ENCODE data around the gene ANKRD27.
"Not testable (repeated sequence)": the region's sequence is repeated elsewhere in the genome, so short reads cannot be mapped to it uniquely, and the experiment has no call there.

Gene ANKRD27

DNA sequence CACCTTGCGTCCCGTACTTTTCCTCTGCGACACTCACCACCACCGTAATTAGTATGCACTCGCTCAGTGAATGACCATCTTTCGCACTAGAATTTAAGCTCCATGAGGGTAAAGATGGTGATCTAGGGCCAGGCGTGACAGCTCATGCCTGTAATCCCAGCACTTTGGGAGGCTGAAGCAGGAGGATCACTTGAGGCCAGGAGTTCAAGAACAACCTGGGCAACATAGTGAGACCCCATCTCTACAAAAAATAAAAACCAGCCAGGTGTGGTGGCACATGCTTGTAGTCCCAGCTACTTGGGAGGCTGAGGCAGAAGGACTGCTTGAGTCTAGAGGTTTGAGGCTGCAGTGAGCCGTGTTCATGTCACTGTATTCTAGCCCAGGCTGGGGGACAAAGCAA, 18.6 kb downstream of the ANKRD27 start:
- not testable (repeated sequence) for H3K36me3 ChIP-seq (ENCODE audit: control insufficient read depth, insufficient read depth, low read length)

DNA sequence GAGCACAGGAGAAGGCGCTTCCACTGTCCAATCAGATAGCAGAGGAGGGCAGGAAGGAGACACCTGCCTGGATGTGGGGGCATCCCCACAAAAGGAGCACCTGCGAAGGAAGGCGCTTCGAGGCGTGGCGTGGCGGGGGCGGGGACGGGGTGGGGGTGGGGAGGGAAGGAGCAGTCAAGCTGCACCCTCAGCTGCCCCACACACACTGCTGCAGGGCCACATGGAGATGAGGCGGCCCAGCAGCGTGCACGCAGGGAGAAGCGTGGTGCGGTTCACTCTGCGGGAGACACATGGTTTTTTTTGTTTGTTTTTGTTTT, 21.4 kb downstream of the ANKRD27 start:
- Histone ChIP-seq H3K36me3 (ENCODE audit: control insufficient read depth, insufficient read depth, low read length) (peaks cover 6% of the 10 kb centered on the region; the same call in 1 of the 2 replicates), H3K27ac (ENCODE audit: low read length) (no peak overlapping the region), H3K27me3 (ENCODE audit: control insufficient read depth, insufficient read depth, low read length) (no peaks in the 10 kb centered on the region), H3K4me3 (ENCODE audit: low read length) (no peak overlapping the region), H3K4me1 (ENCODE audit: control insufficient read depth, insufficient read depth, low read length) (no peaks in the 10 kb centered on the region), H3K9me3 (ENCODE audit: control insufficient read depth, insufficient read depth, low read length) (no peaks in the 10 kb centered on the region)
- DNase-seq (ENCODE audit: low read depth, low spot score) = no peak
- no CpG with 5 or more reads among the region's 15 CpGs for WGBS (ENCODE audit: insufficient coverage, insufficient read length)

More for the DNA sequence above, 18.6 kb downstream of the ANKRD27 start:
- not testable (repeated sequence) for H3K27ac ChIP-seq (ENCODE audit: low read length); DNase-seq (ENCODE audit: low read depth, low spot score); H3K4me1 ChIP-seq (ENCODE audit: control insufficient read depth, insufficient read depth, low read length); H3K9me3 ChIP-seq (ENCODE audit: control insufficient read depth, insufficient read depth, low read length); H3K27me3 ChIP-seq (ENCODE audit: control insufficient read depth, insufficient read depth, low read length); H3K4me3 ChIP-seq (ENCODE audit: low read length)
- no CpG with 5 or more reads among the region's 8 CpGs for WGBS (ENCODE audit: insufficient coverage, insufficient read length)

DNA sequence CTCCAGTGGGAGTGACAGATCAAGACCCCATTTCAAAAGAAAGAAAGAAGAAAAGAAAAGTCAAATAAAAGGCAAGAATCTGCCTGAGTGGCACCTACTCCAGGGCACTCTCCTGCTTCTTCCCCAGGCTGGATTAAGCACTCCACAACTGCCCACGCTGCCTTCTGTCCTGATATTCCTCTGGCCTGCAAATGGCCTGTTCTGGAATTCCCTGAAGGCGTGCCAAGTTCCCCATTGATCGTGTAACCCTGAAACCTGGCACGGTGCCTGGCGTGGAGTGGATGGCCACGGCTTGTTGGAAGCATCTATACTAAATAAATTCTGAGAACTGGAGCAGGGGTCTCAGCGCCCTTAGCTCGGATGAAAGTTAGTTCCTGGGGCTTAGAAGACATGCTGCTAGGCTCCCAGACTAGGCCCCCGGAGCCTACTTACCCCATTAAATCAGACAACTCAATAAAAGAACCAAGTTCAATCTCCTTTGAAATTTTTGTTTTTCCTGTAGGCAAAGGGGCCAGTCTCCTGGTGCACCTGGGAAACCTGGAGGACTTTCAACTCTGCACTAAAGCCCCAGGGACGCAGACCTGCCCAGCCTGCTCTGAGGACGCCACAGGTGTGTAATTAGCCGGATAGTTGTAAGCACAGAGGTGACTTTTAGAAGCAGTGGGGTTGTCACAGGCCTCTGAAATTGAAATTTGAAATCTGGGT, 21.9 kb downstream of the ANKRD27 start:
- H3K27ac ChIP-seq (ENCODE audit: low read length) = no peak overlapping the region
- H3K4me3 ChIP-seq (ENCODE audit: low read length) = no peak overlapping the region
- DNase-seq (ENCODE audit: low read depth, low spot score) = no peak
- H3K4me1 ChIP-seq (ENCODE audit: control insufficient read depth, insufficient read depth, low read length) = no peaks in the 10 kb centered on the region
- H3K9me3 ChIP-seq (ENCODE audit: control insufficient read depth, insufficient read depth, low read length) = no peaks in the 10 kb centered on the region
- WGBS (ENCODE audit: insufficient coverage, insufficient read length) = no CpG with 5 or more reads among the region's 12 CpGs
- H3K36me3 ChIP-seq (ENCODE audit: control insufficient read depth, insufficient read depth, low read length) = peaks cover 6% of the 10 kb centered on the region; the same call in 1 of the 2 replicates
- H3K27me3 ChIP-seq (ENCODE audit: control insufficient read depth, insufficient read depth, low read length) = no peaks in the 10 kb centered on the region

DNA sequence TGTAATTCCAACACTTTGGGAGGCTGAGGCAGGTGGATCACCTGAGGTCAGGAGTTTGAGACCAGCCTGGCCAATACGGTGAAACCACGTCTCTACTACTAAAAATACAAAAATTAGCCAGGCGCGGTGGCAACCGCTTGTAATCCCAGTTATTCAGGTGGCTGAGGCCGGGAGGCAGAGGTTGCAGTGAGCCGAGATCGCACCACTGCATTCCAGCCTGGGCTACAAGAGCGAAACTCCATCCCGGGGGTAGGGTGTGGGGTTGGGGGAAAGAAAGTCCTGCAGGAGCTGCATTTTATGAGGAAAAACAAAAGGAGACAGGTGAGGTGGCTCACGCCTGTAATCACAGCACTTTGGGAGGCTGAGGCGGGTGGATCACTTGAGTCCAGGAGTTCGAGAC, 22.6 kb downstream of the ANKRD27 start:
- not testable (repeated sequence) for H3K36me3 ChIP-seq (ENCODE audit: control insufficient read depth, insufficient read depth, low read length); H3K4me3 ChIP-seq (ENCODE audit: low read length); H3K27ac ChIP-seq (ENCODE audit: low read length); H3K27me3 ChIP-seq (ENCODE audit: control insufficient read depth, insufficient read depth, low read length); H3K9me3 ChIP-seq (ENCODE audit: control insufficient read depth, insufficient read depth, low read length); DNase-seq (ENCODE audit: low read depth, low spot score); H3K4me1 ChIP-seq (ENCODE audit: control insufficient read depth, insufficient read depth, low read length)
- no CpG with 5 or more reads among the region's 13 CpGs for WGBS (ENCODE audit: insufficient coverage, insufficient read length)

DNA sequence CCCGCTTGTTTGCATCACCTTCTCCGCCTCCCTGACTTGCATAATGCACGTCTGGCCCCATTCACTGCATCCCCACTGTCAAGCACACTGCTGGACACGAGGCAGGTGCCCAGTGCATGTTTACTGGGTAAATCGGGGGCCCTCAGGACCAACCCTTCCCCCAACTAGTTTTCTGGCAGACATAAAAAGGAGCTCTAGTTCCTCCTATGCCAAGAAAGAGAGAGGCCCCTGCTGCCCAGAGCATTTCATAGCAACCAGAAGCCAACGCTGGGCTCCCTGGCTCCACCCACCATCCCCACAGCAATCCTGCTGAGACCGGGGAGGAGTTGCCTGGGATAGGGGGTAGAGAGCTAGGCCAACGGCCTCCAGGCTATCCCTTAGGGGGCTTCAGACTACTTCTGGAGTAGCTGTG, 23.2 kb downstream of the ANKRD27 start:
- Histone ChIP-seq H3K4me1 (ENCODE audit: control insufficient read depth, insufficient read depth, low read length) (no peaks in the 10 kb centered on the region), H3K27me3 (ENCODE audit: control insufficient read depth, insufficient read depth, low read length) (no peaks in the 10 kb centered on the region), H3K36me3 (ENCODE audit: control insufficient read depth, insufficient read depth, low read length) (peaks cover 10% of the 10 kb centered on the region; the same call in 1 of the 2 replicates), H3K9me3 (ENCODE audit: control insufficient read depth, insufficient read depth, low read length) (no peaks in the 10 kb centered on the region), H3K4me3 (ENCODE audit: low read length) (no peak overlapping the region), H3K27ac (ENCODE audit: low read length) (no peak overlapping the region)
- DNase-seq (ENCODE audit: low read depth, low spot score) = no peak
- WGBS (ENCODE audit: insufficient coverage, insufficient read length) = no CpG with 5 or more reads among the region's 8 CpGs

DNA sequence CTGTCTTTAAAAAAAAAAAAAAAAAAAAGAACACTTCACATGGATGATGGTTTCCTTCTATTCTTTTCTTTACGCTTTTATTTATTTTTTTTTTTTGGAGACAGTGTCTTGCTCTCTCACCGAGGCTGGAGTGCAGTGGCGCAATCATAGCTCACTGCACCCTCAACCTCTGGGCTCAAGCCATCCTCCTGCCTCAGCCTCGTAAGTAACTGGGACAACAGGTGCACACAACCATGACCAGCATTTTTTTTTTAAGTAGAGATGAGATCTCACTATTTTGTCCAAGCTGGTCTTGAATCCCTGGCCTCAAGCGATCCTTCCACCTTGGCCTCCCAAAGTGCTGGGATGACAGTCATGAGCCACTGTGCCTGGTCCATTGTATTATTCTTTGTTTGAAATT, 24.3 kb downstream of the ANKRD27 start:
- WGBS (ENCODE audit: insufficient coverage, insufficient read length) = no CpG with 5 or more reads among the region's 5 CpGs
- DNase-seq (ENCODE audit: low read depth, low spot score) = no peak
- H3K36me3 ChIP-seq (ENCODE audit: control insufficient read depth, insufficient read depth, low read length) = peaks cover 10% of the 10 kb centered on the region; the same call in 1 of the 2 replicates
- H3K27ac ChIP-seq (ENCODE audit: low read length) = no peak overlapping the region
- H3K9me3 ChIP-seq (ENCODE audit: control insufficient read depth, insufficient read depth, low read length) = no peaks in the 10 kb centered on the region
- no peak overlapping the region for H3K4me3 ChIP-seq (ENCODE audit: low read length)
- H3K27me3 ChIP-seq (ENCODE audit: control insufficient read depth, insufficient read depth, low read length) = no peaks in the 10 kb centered on the region
- H3K4me1 ChIP-seq (ENCODE audit: control insufficient read depth, insufficient read depth, low read length) = no peaks in the 10 kb centered on the region

DNA sequence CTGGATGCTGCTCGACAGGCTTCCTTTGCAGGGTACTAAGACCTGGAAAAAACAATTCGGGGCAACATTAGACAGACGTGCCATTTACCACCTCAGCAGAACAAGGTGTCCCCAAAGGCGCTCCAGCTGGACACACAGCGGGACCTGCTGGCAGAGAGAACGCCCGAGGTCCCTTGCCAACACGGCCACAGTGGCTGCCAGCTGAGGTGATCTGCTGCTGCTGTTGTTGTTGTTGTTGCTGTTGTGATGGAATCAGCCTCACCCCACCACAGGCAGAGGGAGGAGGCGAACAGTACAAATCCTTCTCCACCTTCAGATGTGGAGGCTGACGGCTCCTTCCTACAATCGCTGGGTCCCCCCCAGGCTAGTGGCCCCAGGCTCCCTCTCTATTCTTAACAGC, 25.2 kb downstream of the ANKRD27 start:
- Histone ChIP-seq H3K4me3 (ENCODE audit: low read length) (no peak overlapping the region), H3K27ac (ENCODE audit: low read length) (no peak overlapping the region), H3K27me3 (ENCODE audit: control insufficient read depth, insufficient read depth, low read length) (no peaks in the 10 kb centered on the region), H3K9me3 (ENCODE audit: control insufficient read depth, insufficient read depth, low read length) (no peaks in the 10 kb centered on the region), H3K36me3 (ENCODE audit: control insufficient read depth, insufficient read depth, low read length) (peaks cover 10% of the 10 kb centered on the region; the same call in 1 of the 2 replicates), H3K4me1 (ENCODE audit: control insufficient read depth, insufficient read depth, low read length) (no peaks in the 10 kb centered on the region)
- WGBS (ENCODE audit: insufficient coverage, insufficient read length) = no CpG with 5 or more reads among the region's 11 CpGs
- no peak for DNase-seq (ENCODE audit: low read depth, low spot score)

DNA sequence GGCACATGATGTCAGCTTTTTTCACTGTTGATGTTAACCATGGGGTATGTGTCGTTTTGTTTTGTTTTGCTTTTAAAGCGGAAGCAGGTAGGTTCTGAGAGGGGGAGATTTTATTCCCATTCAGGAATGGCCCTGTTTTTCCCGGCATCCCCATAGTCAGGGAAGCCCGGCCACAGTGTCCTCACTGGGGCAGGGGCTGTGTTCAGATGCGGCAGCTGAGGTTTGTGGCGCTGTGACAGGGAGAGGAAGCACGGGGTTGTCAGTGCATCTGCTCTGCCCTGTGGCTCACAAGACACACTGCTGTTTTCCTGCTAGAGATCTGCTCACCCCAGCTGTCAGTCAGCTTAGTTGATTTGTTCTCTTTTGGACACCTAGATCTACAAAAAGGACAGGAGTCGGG, 27.6 kb downstream of the ANKRD27 start:
- no peak overlapping the region for H3K27ac ChIP-seq (ENCODE audit: low read length)
- no peak for DNase-seq (ENCODE audit: low read depth, low spot score)
- no peaks in the 10 kb centered on the region for H3K9me3 ChIP-seq (ENCODE audit: control insufficient read depth, insufficient read depth, low read length)
- no peak overlapping the region for H3K4me3 ChIP-seq (ENCODE audit: low read length)
- no peaks in the 10 kb centered on the region for H3K4me1 ChIP-seq (ENCODE audit: control insufficient read depth, insufficient read depth, low read length)
- no CpG with 5 or more reads among the region's 8 CpGs for WGBS (ENCODE audit: insufficient coverage, insufficient read length)
- peaks cover 29% of the 10 kb centered on the region for H3K36me3 ChIP-seq (ENCODE audit: control insufficient read depth, insufficient read depth, low read length)
- no peaks in the 10 kb centered on the region for H3K27me3 ChIP-seq (ENCODE audit: control insufficient read depth, insufficient read depth, low read length)

DNA sequence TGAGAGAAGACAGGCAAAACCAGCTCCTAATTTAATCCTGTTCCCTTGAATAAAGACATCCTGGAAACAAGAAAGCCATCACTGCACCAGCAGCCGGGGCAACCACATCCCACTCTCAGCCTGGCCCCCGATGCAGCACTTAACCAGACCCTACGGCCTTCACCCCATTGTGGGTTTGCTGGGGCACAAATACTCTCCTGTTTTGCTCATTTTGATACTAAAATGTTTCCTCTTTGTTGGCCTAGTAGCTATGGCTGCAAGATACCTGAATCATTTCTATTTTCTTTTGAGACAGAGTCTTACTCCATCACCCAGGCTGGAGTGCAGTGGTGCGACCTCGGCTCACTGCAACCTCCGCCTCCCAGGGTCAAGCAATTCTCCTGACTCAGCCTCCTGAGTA, 28.4 kb downstream of the ANKRD27 start:
- no CpG with 5 or more reads among the region's 6 CpGs for WGBS (ENCODE audit: insufficient coverage, insufficient read length)
- DNase-seq (ENCODE audit: low read depth, low spot score) = no peak
- no peak overlapping the region for H3K4me3 ChIP-seq (ENCODE audit: low read length)
- H3K9me3 ChIP-seq (ENCODE audit: control insufficient read depth, insufficient read depth, low read length) = no peaks in the 10 kb centered on the region
- no peaks in the 10 kb centered on the region for H3K4me1 ChIP-seq (ENCODE audit: control insufficient read depth, insufficient read depth, low read length)
- no peak overlapping the region for H3K27ac ChIP-seq (ENCODE audit: low read length)
- H3K36me3 ChIP-seq (ENCODE audit: control insufficient read depth, insufficient read depth, low read length) = peaks cover 29% of the 10 kb centered on the region
- H3K27me3 ChIP-seq (ENCODE audit: control insufficient read depth, insufficient read depth, low read length) = no peaks in the 10 kb centered on the region

DNA sequence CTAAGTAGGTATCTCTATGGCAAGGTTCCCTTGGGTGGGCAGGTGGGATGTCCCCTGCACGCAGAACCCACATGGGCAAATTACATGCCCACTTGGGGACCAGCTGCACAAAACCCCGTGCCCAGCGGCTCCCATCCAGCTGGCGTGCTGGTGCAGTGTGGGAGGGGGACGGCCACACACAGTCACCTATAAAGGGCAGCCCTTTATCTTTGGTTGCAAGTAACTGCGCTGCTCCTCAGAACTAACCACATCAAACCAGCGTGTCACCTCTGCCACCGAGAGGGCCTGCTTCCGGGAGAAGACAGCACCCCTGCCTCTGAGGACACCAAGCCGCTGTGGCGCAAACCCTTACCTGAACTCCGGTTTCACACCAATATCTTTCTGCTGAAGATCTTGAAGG, 32.2 kb downstream of the ANKRD27 start:
- DNase-seq (ENCODE audit: low read depth, low spot score) = no peak
- no CpG with 5 or more reads among the region's 12 CpGs for WGBS (ENCODE audit: insufficient coverage, insufficient read length)
- H3K4me1 ChIP-seq (ENCODE audit: control insufficient read depth, insufficient read depth, low read length) = no peaks in the 10 kb centered on the region
- H3K4me3 ChIP-seq (ENCODE audit: low read length) = no peak overlapping the region
- H3K27me3 ChIP-seq (ENCODE audit: control insufficient read depth, insufficient read depth, low read length) = no peaks in the 10 kb centered on the region
- no peaks in the 10 kb centered on the region for H3K9me3 ChIP-seq (ENCODE audit: control insufficient read depth, insufficient read depth, low read length)
- peaks cover 39% of the 10 kb centered on the region for H3K36me3 ChIP-seq (ENCODE audit: control insufficient read depth, insufficient read depth, low read length)
- H3K27ac ChIP-seq (ENCODE audit: low read length) = no peak overlapping the region

DNA sequence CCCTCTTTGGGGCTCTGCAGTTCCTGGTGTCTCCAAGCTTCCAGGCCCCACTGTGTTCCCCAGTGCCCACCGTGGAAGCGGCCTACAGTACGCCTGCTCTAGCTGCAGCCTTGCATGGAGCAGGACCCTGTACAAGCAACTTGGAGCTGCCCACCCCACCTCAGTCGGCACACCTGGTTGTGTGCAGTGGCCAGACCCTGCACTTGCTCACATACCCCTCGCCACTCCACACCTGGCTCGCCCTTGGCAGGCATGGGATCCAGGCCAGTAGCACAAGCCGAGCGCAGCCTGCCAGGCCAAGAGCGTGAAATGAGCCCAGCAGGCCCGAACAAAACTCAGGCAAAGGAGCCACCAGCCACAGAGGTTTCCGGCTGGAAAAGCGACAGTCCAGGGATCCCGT, 36.4 kb downstream of the ANKRD27 start:
- no peak for DNase-seq (ENCODE audit: low read depth, low spot score)
- H3K9me3 ChIP-seq (ENCODE audit: control insufficient read depth, insufficient read depth, low read length) = no peaks in the 10 kb centered on the region
- H3K36me3 ChIP-seq (ENCODE audit: control insufficient read depth, insufficient read depth, low read length) = peaks cover 34% of the 10 kb centered on the region
- no CpG with 5 or more reads among the region's 13 CpGs for WGBS (ENCODE audit: insufficient coverage, insufficient read length)
- no peaks in the 10 kb centered on the region for H3K4me1 ChIP-seq (ENCODE audit: control insufficient read depth, insufficient read depth, low read length)
- H3K4me3 ChIP-seq (ENCODE audit: low read length) = no peak overlapping the region
- H3K27ac ChIP-seq (ENCODE audit: low read length) = no peak overlapping the region
- H3K27me3 ChIP-seq (ENCODE audit: control insufficient read depth, insufficient read depth, low read length) = no peaks in the 10 kb centered on the region

Measured in iPS DF 6.9 (cell line).